GM18511 (cell line): ENCODE measurements around the gene ANXA8.

Source experiments
- ATAC-seq: cut with Tn5 transposase; IDR thresholded peaks from one replicate; pipeline ENCODE4 v1.9.1; 2021; ENCODE audit warnings: mild to moderate bottlenecking, moderate library complexity; ENCODE audit not compliant: unreplicated experiment

ANXA8 gene

DNA sequence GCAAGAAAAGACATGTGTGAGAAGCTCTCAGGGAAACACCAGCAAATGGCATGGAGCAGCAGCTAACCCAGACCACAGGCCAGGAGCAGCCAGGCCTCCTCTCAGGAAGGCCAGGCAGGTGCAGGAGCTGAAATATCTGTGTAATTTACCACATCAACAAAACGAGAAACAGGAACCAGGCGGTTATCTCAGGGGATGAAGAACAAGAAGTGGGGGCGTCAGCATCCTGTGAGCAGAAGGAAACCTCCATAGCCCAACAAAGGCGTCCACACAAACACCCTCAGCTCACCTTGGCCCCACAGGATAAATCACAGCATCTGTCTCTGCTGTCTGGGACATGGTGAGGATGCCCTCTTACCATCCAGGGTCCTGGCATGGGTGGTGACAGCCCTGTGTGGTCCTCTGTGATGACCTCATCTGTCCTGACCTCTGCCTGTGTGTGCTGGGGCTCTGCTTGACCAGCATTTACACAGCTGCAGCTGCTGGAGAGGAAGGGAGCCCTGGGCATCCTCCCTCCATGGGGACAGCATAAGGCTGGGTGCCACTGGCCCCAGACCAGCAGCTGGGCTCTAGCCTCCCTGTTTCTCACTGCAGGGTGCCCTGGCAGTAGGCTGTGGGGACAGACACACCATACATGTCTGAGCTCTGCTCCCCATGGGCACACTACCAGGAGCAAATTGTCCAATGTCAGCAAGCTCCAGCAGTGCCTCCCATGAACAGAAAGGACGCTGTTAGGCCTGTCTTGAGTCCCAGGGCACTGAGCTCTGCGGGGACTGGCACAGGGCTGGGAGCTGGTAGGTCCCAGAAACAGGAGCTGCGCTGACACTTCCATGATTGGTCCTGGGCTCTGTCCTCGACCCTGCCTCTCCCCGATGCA lies 34.6 kb downstream of the ANXA8 start:
- ATAC-seq: no peak

DNA sequence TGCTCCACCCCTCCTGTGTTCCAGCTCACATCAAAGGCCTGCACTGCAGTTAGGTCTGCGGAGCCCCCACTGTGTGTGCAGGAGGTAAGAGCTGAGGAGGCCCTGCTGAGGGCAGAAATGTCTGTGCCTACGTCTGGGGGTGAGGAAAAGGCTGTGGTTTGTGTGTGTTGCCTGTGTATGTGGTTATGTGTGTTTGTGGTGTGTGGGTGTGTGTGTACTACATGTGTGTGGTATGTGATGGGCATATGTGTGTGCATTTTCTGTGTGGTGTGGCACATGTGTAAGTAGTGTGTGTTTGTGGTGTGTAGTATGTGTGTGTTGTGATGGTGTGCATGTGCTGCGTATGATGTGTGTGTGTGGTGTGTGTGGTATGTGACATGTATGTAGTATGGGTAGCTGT lies 36.2 kb downstream of the ANXA8 start:
- no peak for ATAC-seq

DNA sequence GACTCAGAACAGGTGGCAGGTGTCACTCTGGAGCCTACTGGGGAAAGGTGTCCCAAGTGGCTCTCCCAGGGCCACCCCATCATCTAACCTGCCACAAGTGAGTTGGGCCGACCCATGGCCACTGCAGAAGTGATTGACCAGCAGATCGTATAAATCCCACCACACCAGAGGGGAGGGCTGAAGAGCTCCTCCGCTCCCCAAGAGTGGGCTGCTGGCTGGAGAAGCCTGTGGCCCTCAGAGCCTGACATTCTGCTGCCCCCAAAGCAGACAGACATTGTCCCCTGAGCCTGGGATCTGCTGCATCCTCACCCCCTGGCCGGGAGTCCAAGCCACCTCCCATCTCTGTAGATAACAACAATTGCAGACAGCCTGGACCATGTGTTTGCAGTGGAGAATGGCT lies 36.7 kb downstream of the ANXA8 start:
- ATAC-seq: no peak

- ATAC-seq: no peak
Measured at GRCh38 chr10:47445720-47446119, 38.2 kb downstream of the ANXA8 start.

DNA sequence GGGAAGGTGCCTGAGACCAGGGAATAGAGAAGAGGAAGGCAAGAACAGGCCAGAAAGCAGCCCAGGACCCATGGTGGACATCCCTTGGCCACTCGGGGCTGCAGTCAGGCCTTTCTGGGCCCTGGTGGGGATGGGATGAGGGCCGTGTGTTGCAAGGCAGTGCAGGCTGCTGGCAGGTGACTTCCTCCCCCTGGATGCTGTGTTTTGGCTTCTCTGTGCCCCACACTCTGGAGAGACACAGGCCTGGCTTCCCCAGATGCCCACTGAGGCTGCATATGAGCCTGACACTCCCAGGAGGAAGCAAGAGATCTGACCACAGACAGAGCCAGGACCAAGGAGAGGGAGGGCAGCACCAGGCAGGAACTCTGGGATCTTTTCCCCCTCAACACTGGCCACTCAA lies 39.9 kb downstream of the ANXA8 start:
- no peak for ATAC-seq

DNA sequence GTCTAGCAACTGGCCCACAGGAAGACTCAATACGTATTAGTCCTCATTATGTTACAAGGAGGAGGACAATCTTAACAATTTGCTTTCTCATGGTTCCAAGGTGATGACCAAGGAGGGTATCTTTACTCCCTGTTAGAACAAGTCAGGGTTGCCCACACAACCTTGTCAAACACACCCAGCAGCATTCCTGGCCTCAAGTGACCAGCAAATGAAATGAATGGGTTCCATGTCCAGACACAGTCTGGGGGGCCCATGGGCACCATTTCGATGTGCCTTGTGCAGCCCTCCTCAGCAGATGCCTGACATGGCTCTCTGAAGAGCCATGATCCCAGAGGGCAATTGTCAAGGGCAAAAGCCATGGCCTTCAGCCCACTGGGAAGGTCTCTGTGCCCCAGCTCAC lies 40.8 kb downstream of the ANXA8 start:
- no peak for ATAC-seq

- ATAC-seq: no peak
Measured at GRCh38 chr10:47442351-47442750, 41.6 kb downstream of the ANXA8 start.

DNA sequence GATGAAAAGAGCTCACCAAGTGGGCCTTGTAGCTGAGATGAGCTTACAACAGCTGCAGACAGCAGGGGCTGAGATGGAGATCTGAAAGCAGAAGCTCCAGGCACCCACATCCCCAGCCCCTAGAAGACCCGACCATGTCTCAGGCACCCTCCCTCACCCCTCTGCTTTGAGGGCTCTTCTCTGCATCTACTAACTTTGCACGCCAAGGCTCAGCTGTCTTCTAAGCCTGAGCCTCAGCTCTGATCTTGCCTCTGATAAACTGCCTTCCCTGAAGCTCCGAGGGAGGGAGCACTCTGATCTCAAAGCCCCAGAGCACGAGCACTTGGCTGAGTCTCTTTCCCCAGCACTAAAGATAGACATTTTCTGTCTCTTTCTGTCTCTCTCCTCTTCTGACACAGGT lies 42.0 kb downstream of the ANXA8 start:
- no peak for ATAC-seq

- ATAC-seq: no peak
Measured at GRCh38 chr10:47440207-47440606, 43.7 kb downstream of the ANXA8 start.

GRCh38 chr10:47438857-47439474 lies 44.9 kb downstream of the ANXA8 start:
- ATAC-seq: no peak

- ATAC-seq: no peak
Measured at GRCh38 chr10:47435081-47435480, 48.8 kb downstream of the ANXA8 start.

DNA sequence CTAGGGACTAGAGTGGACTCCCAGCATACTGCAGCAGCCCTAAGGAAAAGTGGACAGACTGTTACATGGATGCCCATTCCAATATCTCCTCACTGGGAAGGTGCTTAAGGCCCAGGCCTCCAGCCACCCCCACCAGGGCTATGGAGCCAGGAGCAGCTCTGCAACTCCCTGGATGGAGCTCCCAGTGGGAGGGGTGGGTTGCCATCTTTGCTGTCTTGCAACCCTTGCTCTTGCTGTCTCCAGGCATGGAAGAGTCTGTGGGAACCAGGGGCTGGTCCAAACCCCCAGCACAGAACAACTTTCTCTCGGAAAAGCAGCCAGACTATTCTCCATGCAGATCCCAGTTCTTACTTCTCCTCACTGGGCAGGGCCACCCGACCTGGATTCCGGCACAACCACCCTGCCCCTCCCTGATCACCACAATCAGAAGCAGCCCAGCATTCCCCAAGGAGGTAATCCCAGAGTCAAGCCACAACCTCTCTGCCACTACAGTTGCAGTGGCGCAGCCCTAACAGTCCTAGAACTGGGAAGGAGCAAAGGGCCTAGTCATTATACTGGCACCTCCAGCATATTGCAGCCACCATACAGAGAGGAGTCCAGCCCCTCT lies 58.0 kb downstream of the ANXA8 start:
- no peak for ATAC-seq

- no peak for ATAC-seq
Measured at GRCh38 chr10:47424231-47424630, 59.7 kb downstream of the ANXA8 start.

DNA sequence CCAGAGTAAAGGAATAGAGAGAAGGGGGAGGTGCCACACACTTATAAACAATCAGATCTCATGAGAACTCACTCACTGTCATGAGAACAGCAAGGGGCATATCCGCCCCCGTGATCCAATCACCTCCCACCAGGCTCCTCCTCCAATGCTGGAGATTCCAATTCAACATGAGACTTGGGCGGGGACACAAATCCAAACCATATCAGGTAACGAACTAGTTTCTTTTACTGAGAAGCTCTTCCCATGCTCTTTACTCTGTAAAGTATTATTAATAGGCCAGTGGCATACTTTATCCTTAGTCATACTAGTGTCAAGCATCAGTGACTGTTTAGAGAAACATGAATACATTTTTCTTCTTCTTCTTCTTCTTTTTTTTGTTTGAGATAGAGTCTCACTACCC lies 60.4 kb downstream of the ANXA8 start:
- ATAC-seq: no peak

DNA sequence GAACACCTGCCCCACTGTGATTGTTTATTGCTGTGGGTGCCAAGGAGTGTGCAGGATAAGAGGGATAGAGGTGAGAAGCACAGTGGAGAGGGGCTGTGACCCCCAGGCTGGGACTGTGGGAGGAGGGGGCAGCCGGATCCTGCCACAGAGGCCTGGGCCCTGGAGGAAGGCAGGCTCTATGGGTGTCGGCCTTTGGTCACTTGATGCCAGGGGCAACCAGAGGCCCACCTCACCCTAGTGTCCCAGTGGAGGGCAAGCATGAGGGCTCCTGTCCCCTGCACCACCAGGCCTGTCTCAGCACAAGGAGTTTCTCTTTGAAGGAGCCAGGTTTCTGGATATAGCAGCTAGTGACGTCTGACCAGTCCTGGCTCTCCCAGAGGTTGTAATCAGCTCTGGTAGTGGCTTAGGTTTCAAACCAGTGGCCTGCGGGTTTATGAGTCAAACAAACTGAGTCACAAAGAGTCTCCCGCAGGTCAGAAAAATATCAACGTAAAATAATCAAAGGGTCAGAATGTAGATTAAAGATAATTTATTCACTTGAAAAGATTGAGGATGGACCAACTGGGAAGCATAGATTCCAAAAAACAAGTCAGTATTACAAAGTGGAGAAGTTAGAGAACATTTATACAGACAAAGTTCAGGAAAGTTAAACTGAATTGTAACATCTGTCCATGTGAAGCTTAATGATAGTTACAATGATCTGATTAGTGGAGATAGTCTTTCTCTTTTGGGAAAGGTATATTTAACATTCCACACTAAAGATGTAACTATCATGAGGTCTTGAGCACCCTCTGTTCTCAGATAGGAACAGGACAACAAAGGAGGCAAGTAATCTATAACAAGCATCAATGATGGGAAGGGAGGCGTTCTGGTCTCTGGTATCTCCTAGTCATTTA lies 62.6 kb downstream of the ANXA8 start:
- no peak for ATAC-seq

DNA sequence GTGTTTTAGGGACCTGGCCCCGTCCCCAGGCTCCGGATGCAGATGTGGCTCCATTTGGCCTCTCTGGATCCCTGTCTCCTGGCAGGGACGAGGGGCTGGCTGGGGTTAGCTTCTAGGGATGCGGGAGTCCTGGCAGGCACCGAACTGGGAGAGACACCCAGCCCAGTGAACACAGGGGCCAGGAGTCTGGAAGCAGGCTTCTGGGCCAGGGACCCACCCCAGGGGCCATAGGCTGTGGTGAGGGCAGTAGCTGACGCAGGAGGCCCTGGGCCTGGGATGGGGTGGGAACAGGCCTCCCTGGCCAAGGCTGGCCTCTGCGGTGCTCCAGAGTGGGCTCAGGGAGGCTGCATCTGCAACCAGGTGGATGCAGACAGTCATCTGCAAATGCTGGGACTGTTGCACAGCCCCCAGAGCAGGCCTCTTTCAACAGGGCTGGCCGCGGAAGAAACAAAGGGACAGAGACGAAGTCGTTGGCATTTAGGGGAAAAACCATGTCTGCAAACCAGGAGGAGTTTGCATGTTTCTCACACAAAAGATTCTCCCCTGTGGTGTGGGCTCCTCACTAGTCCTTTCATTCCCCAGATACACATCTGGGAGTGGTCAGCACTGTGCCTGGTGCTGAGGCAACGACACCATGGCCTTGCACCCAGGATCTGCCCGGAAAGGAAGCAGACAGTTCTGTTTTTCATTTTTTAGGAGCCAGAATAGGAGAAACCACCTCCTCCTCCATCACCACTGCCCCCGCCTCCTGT lies 63.4 kb downstream of the ANXA8 start:
- no peak for ATAC-seq

DNA sequence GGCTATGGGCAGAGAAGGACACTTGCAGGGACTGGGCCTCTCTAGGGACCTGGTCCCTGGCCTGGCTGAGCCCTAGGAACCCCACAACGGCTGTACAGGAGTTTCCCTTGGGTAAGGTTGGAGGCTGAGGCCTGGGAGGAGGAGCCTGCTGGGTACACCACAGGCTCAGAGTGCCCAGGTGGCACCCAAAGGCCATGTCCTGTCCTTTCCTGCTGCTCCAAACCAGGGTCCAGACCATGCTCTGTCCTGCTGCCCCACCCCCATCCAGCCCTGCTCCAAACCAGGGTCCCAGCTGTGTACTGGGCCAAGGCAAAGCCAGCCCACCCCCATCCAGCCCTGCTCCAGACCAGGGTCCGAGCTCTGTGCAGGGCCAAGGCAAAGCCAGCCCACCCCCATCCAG lies 64.5 kb downstream of the ANXA8 start:
- no peak for ATAC-seq

- ATAC-seq: no peak
Measured at GRCh38 chr10:47418966-47419365, 64.9 kb downstream of the ANXA8 start.

DNA sequence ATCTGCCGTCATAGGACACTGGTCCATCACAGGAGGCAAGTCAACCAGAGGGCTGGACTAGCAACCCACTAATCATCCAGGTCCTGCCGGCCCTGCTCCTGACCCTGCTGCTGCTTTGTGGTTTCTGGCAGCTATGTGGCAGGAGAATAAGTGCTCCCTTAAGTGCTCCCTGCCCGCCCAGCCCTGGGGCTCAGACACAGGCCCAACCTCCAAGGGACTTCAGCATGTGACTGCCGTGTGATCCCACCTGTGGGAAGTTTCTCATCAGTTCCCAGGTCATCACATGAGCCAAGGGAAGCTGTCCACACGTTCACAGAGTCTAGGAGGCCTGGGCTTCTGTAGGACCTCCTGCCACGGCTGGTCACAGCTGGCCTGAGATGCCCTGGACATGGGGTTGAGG lies 65.6 kb downstream of the ANXA8 start:
- ATAC-seq: no peak
